Effector CD8-positive, alpha-beta T cell (primary cell): ENCODE measurements around the gene P2RX1.
"Not testable (repeated sequence)": the region's sequence is repeated elsewhere in the genome, so short reads cannot be mapped to it uniquely, and the experiment has no call there.

ENCODE experiments used
- DNase-seq: peaks from one replicate; lab custom pipeline; 2025; lab: John Stamatoyannopoulos, UW

The P2RX1 gene

DNA sequence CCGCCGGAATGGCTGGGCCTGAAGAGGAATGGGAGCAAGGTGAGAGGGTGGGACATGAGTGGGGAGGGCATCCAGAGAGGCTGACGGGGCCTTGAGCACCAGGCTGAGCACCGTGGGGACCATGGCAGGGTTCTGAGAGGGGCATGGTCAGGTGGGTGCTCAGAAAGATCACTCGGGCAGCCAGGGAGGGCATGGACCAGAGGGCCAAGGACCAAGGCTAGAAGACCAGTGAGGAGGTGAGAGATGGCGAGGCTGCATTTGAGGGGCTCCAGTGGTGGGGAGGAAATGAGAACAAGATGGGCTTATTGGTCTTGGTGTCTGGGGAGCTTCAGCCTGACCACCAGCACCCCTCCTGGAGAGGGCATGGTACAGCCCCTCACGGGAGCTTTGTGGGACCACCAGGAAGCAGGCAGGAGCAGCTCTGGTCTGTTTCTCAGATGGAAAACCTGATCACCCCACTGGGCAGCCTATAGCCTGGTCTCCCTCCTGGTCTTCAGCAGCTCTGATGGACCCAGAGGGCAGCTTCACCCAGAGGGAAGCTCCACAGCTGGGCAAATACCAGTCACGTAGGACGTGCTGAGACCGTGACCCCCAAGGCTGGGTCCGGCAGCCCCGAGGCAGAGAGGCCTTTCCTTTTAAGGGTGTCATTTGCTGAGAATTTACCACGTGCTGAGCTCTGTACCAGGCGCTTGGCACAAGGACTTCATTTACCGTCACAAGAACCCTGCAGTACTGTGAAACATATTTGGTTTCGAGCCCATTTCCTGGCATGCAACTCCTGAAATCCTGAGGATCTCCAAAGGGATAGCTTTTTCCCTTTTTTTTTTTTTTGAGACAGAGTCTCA lies 58.8 kb downstream of the P2RX1 start:
- no peak for DNase-seq

DNA sequence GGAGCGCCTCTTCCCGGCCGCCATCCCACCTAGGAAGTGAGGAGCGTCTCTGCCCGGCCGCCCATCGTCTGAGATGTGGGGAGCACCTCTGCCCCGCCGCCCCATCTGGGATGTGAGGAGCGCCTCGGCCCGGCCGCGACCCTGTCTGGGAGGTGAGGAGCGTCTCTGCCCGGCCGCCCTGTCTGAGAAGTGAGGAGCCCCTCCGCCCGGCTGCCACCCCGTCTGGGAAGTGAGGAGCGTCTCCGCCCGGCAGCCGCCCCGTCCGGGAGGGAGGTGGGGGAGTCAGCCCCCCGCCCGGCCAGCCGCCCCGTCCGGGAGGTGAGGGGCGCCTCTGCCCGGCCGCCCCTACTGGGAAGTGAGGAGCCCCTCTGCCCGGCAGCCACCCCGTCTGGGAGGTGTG lies 62.1 kb downstream of the P2RX1 start:
- DNase-seq, result not testable (repeated sequence)

DNA sequence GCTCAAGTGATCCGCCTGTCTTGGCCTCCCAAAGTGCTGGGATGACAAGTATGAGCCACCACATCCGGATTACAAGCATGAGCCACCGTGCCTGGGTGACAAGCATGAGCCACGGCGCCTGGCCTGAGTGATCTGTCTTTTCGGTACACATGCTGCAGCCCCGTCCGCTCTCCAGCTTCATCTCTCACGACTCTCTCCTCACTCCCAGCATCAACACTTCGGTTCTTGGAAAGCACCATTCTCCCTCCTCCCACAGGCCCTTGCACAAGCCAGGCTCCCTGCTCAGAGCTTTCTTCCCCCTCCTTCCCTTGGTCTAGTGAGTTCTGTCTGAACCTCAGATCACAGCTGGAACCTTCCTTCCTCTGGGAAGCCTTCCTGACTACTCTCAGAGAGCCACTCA lies 63.7 kb downstream of the P2RX1 start:
- DNase-seq, result no peak

DNA sequence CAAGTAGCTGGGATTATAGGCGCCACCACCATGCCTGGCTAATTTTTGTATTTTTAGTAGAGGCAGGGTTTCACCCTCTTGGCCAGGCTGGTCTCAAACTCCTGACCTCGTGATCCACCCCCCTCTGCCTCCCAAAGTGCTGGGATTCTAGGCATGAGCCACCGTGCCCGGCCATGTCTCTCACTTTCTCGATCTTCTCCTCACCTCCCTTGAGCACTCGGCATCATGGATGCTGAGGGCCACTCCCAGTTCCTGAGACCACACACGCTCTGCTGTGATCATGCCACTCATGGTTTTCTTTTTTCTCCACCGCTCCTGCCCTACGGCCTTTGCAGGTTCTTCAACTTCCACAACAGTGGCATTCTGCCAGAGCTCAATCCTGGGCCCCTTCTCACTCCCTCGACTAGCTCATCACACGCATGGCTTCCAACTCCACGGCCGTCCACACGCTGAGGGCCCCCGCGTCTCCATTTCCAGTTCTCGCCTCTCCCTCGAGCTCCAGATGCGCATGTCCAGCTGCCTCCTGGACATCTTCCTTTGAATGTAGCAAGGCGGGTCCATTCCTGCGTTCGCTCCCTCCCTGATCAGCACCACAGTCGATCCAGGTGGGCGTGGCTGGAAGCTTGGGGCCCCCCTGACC lies 64.7 kb downstream of the P2RX1 start:
- no peak for DNase-seq

DNA sequence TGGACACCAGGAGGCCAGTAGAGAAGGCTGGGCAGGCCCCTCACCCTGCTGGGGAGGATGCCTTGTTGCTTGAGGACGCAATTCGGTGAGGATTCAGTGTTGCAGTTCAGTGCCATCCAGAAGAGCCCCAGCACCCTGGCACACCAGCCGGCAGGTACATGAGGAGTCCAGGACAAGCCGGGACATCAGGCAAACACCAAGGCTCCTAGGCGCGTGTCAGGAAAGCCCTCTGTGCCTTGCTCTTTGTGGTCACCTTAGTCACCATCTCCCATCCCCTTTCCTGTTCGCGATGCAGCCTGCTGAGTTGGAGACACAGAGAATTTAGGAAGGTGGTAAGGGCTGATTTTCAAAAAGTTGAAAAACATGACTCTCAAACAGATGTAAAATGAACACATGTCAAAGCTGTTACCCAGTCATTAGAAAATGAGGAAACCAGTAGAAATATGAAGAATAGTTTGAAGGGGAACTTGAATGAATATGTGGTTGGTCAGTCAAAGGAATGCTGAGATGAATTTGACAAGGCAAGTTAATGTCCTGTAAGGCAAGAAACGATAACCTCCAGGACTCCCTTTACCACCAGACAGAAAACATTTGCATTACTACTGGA lies 67.9 kb downstream of the P2RX1 start:
- no peak for DNase-seq

DNA sequence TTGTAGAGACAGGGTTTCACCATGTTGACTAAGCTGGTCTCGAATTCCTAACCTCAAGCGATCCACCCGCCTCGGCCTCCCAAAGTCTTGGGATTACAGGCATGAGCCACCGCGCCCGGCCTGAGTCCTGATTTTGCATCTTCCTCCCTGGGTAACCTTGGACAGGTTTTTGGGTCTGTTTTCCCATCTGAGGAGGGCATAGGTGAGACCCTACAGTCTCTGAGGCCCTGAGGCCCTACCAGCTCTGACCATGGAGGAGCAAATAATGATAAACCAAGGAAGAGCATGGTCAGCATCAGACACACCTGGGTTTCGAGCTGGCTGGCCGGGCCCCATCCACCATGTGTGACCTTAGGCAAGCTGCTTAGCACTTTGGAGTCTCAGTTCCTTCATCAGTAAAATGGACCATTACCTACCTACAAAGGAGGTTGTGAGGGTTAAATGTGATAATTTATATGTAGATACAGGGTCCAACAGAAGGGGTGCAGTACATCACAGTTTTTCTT lies 69.0 kb downstream of the P2RX1 start:
- DNase-seq, result no peak
